Upper lobe of left lung (tissue), 6 donors: ENCODE results near the gene SLC35E3. TPM values are rescaled to one million over a fixed set of nuclear protein-coding genes. Genes with fewer than 3 reads are reported as not detected.
"Not testable (repeated sequence)": the region's sequence is repeated elsewhere in the genome, so short reads cannot be mapped to it uniquely, and the experiment has no call there.

Experiments used
- ATAC-seq, 2 donors: fragments of 200-7000 bp; cut with Tn5 transposase; one replicate each; pipeline ENCODE4 v1.9.1; 2022; ENCODE audit warnings: mild to moderate bottlenecking in 2 of 2, moderate library complexity in 2 of 2; ENCODE audit not compliant: low FRiP score in 2 of 2
- DNase-seq, 2 donors: peaks; one replicate each; pipeline ENCODE4 v3.0.0-alpha.2; 2019 to 2020
- H3K27ac ChIP-seq, 4 donors: fragments of 200-600 bp; sonication (generic); one replicate each; pipeline ENCODE4 v1.5.1; 2016 to 2019
- H3K27me3 ChIP-seq, 4 donors: fragments of 200-600 bp; sonication (generic); one replicate each; pipeline ENCODE4 v1.5.1; 2017 to 2019
- H3K36me3 ChIP-seq, 4 donors: fragments of 200-600 bp; sonication (generic); one replicate each; pipeline ENCODE4 v1.5.1; 2016 to 2019
- H3K4me1 ChIP-seq, 4 donors: fragments of 200-600 bp; sonication (generic); one replicate each; pipeline ENCODE4 v1.5.1; 2018 to 2019
- H3K4me3 ChIP-seq, 4 donors: fragments of 200-600 bp; sonication (generic); one replicate each; pipeline ENCODE4 v1.5.1; 2017 to 2019; ENCODE audit warnings: mild to moderate bottlenecking in 2 of 4, moderate library complexity in 1 of 4
- H3K9me3 ChIP-seq, 4 donors: fragments of 200-600 bp; sonication (generic); one replicate each; pipeline ENCODE4 v1.5.1; 2018 to 2019
- EP300 ChIP-seq, 4 donors: sonication (generic); formaldehyde crosslinking; IDR thresholded peaks; one replicate each; pipeline ENCODE4 v1.5.1; 2017; ENCODE audit warnings: antibody characterized with exemption in 4 of 4, control low read depth in 2 of 4
- POLR2A ChIP-seq, 4 donors: fragments of 450-650 bp; IDR thresholded peaks; one replicate each; pipeline ENCODE4 v1.5.1; 2016 to 2017; ENCODE audit warnings: antibody characterized with exemption in 4 of 4, mild to moderate bottlenecking in 2 of 4
- POLR2AphosphoS5 ChIP-seq, 2 donors: sonication (generic); formaldehyde crosslinking; IDR thresholded peaks; one replicate each; pipeline ENCODE4 v1.5.1; 2017; ENCODE audit warnings: antibody characterized with exemption in 2 of 2
- WGBS, 2 donors: methylation state at CpG; one replicate each; pipeline ENCODE4 v1.1.5; 2017 to 2018; 5-methylcytosine and 5-hydroxymethylcytosine counted together
- total RNA-seq, 6 donors: library from RNA; depleted of rRNA in 4 of 6; stranded (reverse); fragments of >200 nt in 4 of 6; gene quantifications; one replicate each; pipeline versions ENCODE4 v1.1.0 to v1.2.1, GENCODE V29; 2016 to 2021
- TF ChIP-seq, protein P1 (sequence below), 6 experiments: fragments of 450-650 bp in 4 of 6; fragments of 200-600 bp in 2 of 6; sonication (generic) in 2 of 6; IDR thresholded peaks; one replicate each; pipeline ENCODE4 v1.5.1; 2016 to 2019; ENCODE audit warnings: antibody characterized with exemption in 6 of 6
- donor health status: DM: no; HTN: no; CAD: no; lungs with moderate emphysema.
- donor health status: DM: no; HTN: yes; CAD: no; lungs with severe emphysema.

SLC35E3 gene
- total RNA-seq, 6 donors from 2014 or later, result 6.5 to 38.8 (median 15.2) TPM

DNA sequence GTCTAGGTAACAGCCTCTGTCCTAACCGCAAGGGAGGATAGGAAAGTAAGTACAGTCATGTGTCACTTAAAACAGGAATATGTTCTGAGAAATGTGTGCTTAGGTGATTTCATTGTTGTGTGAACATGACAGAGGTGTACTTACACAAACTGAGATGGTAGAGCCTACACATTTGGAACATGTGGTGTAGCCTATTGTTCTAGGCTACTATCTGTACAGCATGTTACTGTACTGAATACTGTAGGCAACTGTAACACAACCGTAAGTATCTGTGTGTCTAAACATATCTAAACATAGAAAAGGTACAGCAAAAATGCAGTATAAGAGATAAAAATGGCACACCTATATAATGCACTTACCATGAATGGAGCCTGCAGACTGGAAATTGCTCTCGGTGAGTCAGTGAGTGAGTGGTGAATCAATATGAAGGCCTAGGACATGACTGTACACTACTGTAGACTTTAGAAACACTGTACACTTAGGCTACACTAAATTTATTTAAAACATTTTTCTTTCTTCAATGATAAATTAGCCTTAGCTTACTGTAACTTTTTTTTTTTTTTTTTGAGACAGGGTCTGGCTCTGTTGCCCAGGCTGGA lies 48.8 kb downstream of the SLC35E3 start:
- Histone ChIP-seq H3K27me3 (no peaks in the 10 kb centered on the region), H3K27ac (no peak overlapping the region), H3K36me3 (no peaks in the 10 kb centered on the region), H3K4me3 (no peak overlapping the region), H3K4me1 (no peaks in the 10 kb centered on the region), H3K9me3 (no peaks in the 10 kb centered on the region)
- DNase-seq (no peak), ATAC-seq (no peak)
- TF ChIP-seq EP300 (IDR thresholded peaks at IDR 0.05) (no peak), POLR2A (IDR thresholded peaks at IDR 0.05) (no peak), POLR2AphosphoS5 (IDR thresholded peaks at IDR 0.05) (no peak)
- TF ChIP-seq, protein P1, sequence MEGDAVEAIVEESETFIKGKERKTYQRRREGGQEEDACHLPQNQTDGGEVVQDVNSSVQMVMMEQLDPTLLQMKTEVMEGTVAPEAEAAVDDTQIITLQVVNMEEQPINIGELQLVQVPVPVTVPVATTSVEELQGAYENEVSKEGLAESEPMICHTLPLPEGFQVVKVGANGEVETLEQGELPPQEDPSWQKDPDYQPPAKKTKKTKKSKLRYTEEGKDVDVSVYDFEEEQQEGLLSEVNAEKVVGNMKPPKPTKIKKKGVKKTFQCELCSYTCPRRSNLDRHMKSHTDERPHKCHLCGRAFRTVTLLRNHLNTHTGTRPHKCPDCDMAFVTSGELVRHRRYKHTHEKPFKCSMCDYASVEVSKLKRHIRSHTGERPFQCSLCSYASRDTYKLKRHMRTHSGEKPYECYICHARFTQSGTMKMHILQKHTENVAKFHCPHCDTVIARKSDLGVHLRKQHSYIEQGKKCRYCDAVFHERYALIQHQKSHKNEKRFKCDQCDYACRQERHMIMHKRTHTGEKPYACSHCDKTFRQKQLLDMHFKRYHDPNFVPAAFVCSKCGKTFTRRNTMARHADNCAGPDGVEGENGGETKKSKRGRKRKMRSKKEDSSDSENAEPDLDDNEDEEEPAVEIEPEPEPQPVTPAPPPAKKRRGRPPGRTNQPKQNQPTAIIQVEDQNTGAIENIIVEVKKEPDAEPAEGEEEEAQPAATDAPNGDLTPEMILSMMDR (IDR thresholded peaks at IDR 0.05), result no peak
- 91 to 95% methylated on average over 3 of the region's 3 CpGs for WGBS, 2 donors

DNA sequence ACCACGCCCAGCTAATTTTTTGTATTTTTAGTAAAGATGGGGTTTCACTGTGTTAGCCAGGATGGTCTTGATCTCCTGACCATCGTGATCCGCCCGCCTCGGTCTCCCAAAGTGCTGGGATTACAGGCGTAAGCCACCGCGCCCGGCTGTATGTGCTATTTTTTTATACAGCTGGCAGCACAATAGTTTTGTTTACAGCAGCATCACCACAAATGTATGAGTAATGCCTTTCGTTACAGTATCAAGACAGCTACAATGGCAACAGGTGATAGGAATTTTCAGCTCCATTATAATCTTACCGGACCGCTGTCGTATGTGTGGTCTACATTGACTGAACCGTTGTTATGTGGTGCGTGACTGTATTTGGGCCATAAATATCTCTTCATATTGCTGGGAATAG lies 50.4 kb downstream of the SLC35E3 start:
- H3K4me1 ChIP-seq, result no peaks in the 10 kb centered on the region
- WGBS, 2 donors, result 95 to 96% methylated on average over 15 of the region's 15 CpGs
- H3K27ac ChIP-seq, result no peak overlapping the region
- H3K4me3 ChIP-seq, result no peak overlapping the region
- H3K36me3 ChIP-seq, result no peaks in the 10 kb centered on the region
- H3K9me3 ChIP-seq, result no peaks in the 10 kb centered on the region
- H3K27me3 ChIP-seq, result no peaks in the 10 kb centered on the region
- DNase-seq, result no peak
- no peak for ATAC-seq
- TF ChIP-seq, protein P1 (IDR thresholded peaks at IDR 0.05), result no peak
- TF ChIP-seq POLR2A (IDR thresholded peaks at IDR 0.05) (no peak), POLR2AphosphoS5 (IDR thresholded peaks at IDR 0.05) (no peak), EP300 (IDR thresholded peaks at IDR 0.05) (no peak)

DNA sequence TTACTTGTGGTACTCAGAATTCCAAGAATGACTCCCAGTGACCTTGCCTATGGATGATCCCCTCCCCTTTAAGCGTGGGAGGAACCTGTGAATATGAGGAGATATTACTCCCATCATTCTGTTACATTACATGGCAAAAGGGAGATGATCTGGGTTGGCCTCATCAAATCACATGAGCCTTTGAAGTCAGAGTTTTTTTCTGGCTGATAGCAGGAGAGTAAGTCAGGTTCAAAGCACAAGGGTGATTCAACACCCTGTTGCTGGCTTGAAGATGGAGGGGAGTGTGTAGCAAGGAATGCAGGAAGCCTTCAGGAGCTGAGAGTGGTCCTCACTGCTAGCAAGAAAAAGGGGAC lies 52.9 kb downstream of the SLC35E3 start:
- WGBS, 2 donors, result 81 to 90% methylated on average over 1 of the region's 1 CpG
- H3K4me3 ChIP-seq, result no peak overlapping the region
- DNase-seq, result no peak
- H3K4me1 ChIP-seq, result no peaks in the 10 kb centered on the region
- no peaks in the 10 kb centered on the region for H3K36me3 ChIP-seq
- no peak for ATAC-seq
- no peaks in the 10 kb centered on the region for H3K9me3 ChIP-seq
- TF ChIP-seq POLR2AphosphoS5 (IDR thresholded peaks at IDR 0.05), result no peak
- no peak for TF ChIP-seq POLR2A (IDR thresholded peaks at IDR 0.05)
- TF ChIP-seq EP300 (IDR thresholded peaks at IDR 0.05), result no peak
- TF ChIP-seq, protein P1 (IDR thresholded peaks at IDR 0.05), result no peak
- H3K27me3 ChIP-seq, result no peaks in the 10 kb centered on the region
- H3K27ac ChIP-seq, result no peak overlapping the region

DNA sequence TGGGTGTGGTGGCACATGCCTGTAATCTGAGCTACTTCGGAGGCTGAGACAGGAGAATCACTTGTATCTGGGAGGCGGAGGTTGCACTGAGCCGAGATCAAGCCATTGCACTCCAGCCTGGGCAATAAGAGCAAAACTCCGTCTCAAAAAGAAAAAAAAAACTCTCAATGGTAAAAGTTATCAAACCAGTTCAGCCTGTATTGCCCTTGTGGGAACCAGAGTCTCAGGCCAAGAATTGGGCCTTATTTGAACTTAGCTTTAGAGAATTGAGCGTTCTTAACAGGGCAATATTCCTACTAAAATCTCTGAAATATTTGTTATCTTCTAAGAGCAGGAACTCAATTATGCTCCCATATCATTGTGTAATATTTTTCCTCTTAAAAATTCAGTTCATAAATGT lies 54.3 kb downstream of the SLC35E3 start:
- no peak for ATAC-seq
- Histone ChIP-seq H3K9me3 (no peaks in the 10 kb centered on the region), H3K27ac (no peak overlapping the region), H3K4me3 (no peak overlapping the region), H3K27me3 (no peaks in the 10 kb centered on the region), H3K36me3 (no peaks in the 10 kb centered on the region), H3K4me1 (no peaks in the 10 kb centered on the region)
- no peak for DNase-seq
- WGBS, 2 donors, result 68 to 74% methylated on average over 5 of the region's 5 CpGs
- TF ChIP-seq EP300 (IDR thresholded peaks at IDR 0.05) (no peak), POLR2AphosphoS5 (IDR thresholded peaks at IDR 0.05) (no peak), POLR2A (IDR thresholded peaks at IDR 0.05) (no peak)
- TF ChIP-seq, protein P1 (IDR thresholded peaks at IDR 0.05), result no peak

DNA sequence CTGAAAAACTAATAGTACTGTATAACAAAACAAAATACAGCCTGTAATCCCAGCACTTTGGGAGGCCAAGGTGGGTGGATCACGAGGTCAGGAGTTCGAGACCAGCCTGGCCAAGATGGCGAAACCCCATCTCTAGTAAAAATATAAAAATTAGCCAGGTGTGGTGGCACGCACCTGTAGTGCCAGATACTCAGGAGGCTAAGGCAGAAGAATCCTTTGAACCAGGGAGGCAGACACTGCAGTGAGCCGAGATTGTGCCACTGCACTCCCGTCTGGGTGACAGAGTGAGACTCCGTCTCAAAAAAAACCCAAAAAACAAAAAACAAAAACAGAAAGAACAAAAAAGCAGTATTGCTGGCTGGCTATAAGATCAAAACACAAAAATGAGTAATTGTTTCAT lies 55.1 kb downstream of the SLC35E3 start:
- not testable (repeated sequence) for DNase-seq, H3K4me3 ChIP-seq, H3K27ac ChIP-seq, H3K36me3 ChIP-seq, H3K4me1 ChIP-seq, ATAC-seq, H3K9me3 ChIP-seq, H3K27me3 ChIP-seq
- 94 to 97% methylated on average over 7 of the region's 7 CpGs for WGBS, 2 donors

DNA sequence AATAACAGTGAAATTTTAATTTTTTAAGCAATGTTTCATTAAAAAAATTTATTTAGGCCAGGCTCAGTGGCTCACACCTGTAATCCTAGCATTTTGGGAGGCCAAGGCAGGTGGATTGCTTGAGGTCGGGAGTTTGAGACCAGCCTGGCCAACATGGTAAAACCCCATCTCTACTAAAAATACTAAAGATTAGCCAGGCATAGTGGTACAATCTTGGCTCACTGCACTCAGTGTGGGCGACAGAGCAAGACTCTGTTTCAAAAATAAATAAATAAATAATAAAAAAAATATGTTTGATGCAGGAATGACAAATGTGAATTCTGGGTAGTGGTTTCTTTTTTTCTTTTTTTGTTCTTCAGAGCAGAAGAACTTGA lies 56.4 kb downstream of the SLC35E3 start:
- H3K4me1 ChIP-seq, H3K9me3 ChIP-seq, H3K27me3 ChIP-seq, H3K36me3 ChIP-seq, DNase-seq, ATAC-seq, H3K4me3 ChIP-seq: not testable (repeated sequence)
- WGBS, 2 donors, result 90 to 93% methylated on average over 2 of the region's 2 CpGs
- peak overlapping the region in 1 of 4 donors; percentile 6 for H3K27ac ChIP-seq

DNA sequence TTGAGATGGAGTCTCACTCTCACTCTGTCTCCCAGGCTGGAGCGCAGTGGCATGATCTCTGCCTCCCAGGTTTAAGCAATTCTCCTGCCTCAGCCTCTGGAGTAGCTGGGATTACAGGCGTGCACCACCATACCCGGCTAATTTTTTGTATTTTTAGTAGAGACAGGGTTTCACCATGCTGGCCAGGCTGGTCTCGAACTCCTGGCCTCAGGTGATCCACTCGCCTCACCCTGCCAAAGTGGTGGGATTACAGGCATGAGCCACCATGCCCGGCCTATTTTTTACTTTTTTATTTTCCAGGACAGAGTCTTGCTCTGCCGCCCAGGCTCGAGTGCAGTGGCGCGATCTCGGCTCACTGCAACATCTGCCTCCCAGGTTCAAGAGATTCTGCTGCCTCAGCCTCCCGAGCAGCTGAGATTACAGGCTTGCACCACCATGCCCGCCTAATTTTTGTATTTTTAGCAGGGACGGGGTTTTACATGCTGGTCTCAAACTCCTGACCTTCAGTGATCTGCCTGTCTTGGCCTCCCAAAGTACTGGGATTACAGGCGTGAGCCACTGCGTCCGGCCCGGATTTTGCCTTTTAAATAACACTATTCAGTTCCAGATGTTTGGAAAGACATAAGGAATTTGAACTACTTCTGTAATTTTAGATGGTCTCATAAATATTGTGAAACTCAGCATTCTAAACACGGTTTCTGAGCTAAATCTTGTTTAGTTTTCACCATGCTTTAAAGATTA lies 57.1 kb downstream of the SLC35E3 start:
- WGBS, 2 donors, result 92 to 93% methylated on average over 19 of the region's 19 CpGs
- not testable (repeated sequence) for H3K4me3 ChIP-seq, ATAC-seq, H3K9me3 ChIP-seq, H3K36me3 ChIP-seq, H3K4me1 ChIP-seq, H3K27me3 ChIP-seq
- peak overlapping the region in 1 of 4 donors; percentile 43 for H3K27ac ChIP-seq
- DNase-seq, result peak in 1 of 2 donors; percentile 39
